Kidney (tissue), 14 donors: ENCODE measurements around the gene SLC16A1. TPM values are rescaled to one million over a fixed set of nuclear protein-coding genes. Genes with fewer than 3 reads are reported as not detected.

Experiments used
- DNase-seq, 5 donors: peaks; one replicate each; pipeline ENCODE4 v3.0.0-alpha.2; 2013 to 2020
- FAIRE-seq: peaks from 2 replicates; lab custom pipeline; 2012; peaks lifted over from hg19 to GRCh38; lab: Jason Lieb, UNC
- H3K27ac ChIP-seq, 2 donors: one replicate each; pipeline ENCODE4 v1.7.0; 2013; ENCODE audit warnings: low read depth in 2 of 2, low read length in 2 of 2, inconsistent platforms in 1 of 2
- H3K27me3 ChIP-seq: one replicate; pipeline ENCODE4 v1.7.1; 2013; ENCODE audit warnings: low read length, inconsistent platforms; ENCODE audit not compliant: control insufficient read depth, insufficient read depth
- H3K36me3 ChIP-seq, 3 donors: one replicate each; pipeline versions ENCODE4 v1.7.0 to v1.7.1; 2013; ENCODE audit warnings: low read length in 3 of 3, control low read depth in 1 of 3, inconsistent platforms in 1 of 3; ENCODE audit not compliant: insufficient read depth in 3 of 3, control insufficient read depth in 2 of 3
- H3K4me1 ChIP-seq, 3 donors: one replicate each; pipeline versions ENCODE4 v1.7.0 to v1.7.1; 2013; ENCODE audit warnings: low read length in 3 of 3, inconsistent platforms in 1 of 3, low read depth in 1 of 3; ENCODE audit not compliant: control insufficient read depth in 2 of 3, insufficient read depth in 2 of 3
- H3K4me3 ChIP-seq, 3 donors: one replicate each; pipeline versions ENCODE4 v1.7.0 to v1.8.1; 2013; ENCODE audit warnings: low read length in 3 of 3, control low read depth in 1 of 3, inconsistent platforms in 1 of 3
- H3K9ac ChIP-seq, 3 donors: one replicate each; pipeline versions ENCODE4 v1.7.0 to v1.7.1; 2013; ENCODE audit warnings: low read length in 3 of 3, control low read depth in 1 of 3, inconsistent platforms in 1 of 3
- H3K9me3 ChIP-seq, 3 donors: one replicate each; pipeline versions ENCODE4 v1.7.0 to v1.7.1; 2013; ENCODE audit warnings: low read length in 3 of 3, control low read depth in 1 of 3, inconsistent platforms in 1 of 3; ENCODE audit not compliant: control insufficient read depth in 2 of 3, insufficient read depth in 1 of 3
- CTCF ChIP-seq: IDR thresholded peaks from 3 replicates; pipeline ENCODE4 v1.5.1; 2012; ENCODE audit warnings: mild to moderate bottlenecking, moderate library complexity, borderline replicate concordance; ENCODE audit not compliant: insufficient read depth; ENCODE audit errors: extremely low read depth
- intact Hi-C: fragments of 100-400 bp; cut with DNase I; formaldehyde crosslinking; loops from one replicate; pipeline ENCODE4 v1.11.1; 2022
- polyA plus RNA-seq: library from polyadenylated mRNA; stranded (reverse); fragments of 350-450 nt; fragmentation: Illumina TruSeq; extraction: RNeasy Lipid Tissue Mini Kit (QIAGEN cat#74804); gene quantifications from one replicate; pipeline ENCODE4 v1.2.3, GENCODE V29; 2014; ENCODE audit warnings: low read depth, low replicate concordance; ENCODE audit not compliant: insufficient read depth
- total RNA-seq: library from RNA; stranded (reverse); fragmentation: NEBNext Ultra II Directional; extraction: Animal tissue kit (Norgen Biotek cat#: 25700); gene quantifications from one replicate; pipeline ENCODE4 v1.2.1, GENCODE V29; 2021
- donor health status: control.
- donor health status: control.
- donor health status: control.
- donor health status: control.
- donor health status: control.
- donor health status: DM: yes; HTN: yes; CAD: no.
- donor health status: Normal renal cell carcinoma (clear cell type).

The SLC16A1 gene
- total and polyA plus RNA-seq, 2 donors from 2014 or later: 8.7 to 9.7 TPM

- Histone ChIP-seq H3K27ac (no peak overlapping the region), H3K4me1 (no peaks in the 10 kb centered on the region), H3K36me3 (no peaks in the 10 kb centered on the region), H3K9ac (no peak overlapping the region), H3K4me3 (no peak overlapping the region), H3K9me3 (no peaks in the 10 kb centered on the region), H3K27me3 (no peaks in the 10 kb centered on the region)
- TF ChIP-seq CTCF: no peak
- DNase-seq: no peak
- intact Hi-C loops: no loop called here
- FAIRE-seq: no peak
These were observed 83.4 kb downstream of the SLC16A1 start for GRCh38 chr1:112872551-112872962.

GRCh38 chr1:112870887-112871646 lies 84.9 kb downstream of the SLC16A1 start:
- DNase-seq (no peak), FAIRE-seq (no peak)
- TF ChIP-seq CTCF: no peak
- H3K27me3 ChIP-seq: no peaks in the 10 kb centered on the region
- no peak overlapping the region for H3K27ac ChIP-seq
- no peaks in the 10 kb centered on the region for H3K9me3 ChIP-seq
- intact Hi-C loops: no loop called here
- H3K36me3 ChIP-seq: no peaks in the 10 kb centered on the region
- H3K9ac ChIP-seq: no peak overlapping the region
- no peaks in the 10 kb centered on the region for H3K4me1 ChIP-seq
- no peak overlapping the region for H3K4me3 ChIP-seq

- intact Hi-C loops: no loop called here
- FAIRE-seq: no peak
These were observed 86.1 kb downstream of the SLC16A1 start for GRCh38 chr1:112869895-112870294.

More at GRCh38 chr1:112869895-112870294, 86.1 kb downstream of the SLC16A1 start:
- Histone ChIP-seq H3K27me3 (no peaks in the 10 kb centered on the region), H3K9ac (no peak overlapping the region), H3K27ac (no peak overlapping the region), H3K36me3 (no peaks in the 10 kb centered on the region), H3K4me1 (no peaks in the 10 kb centered on the region), H3K9me3 (no peaks in the 10 kb centered on the region), H3K4me3 (no peak overlapping the region)
- TF ChIP-seq CTCF: no peak
- DNase-seq: no peak
